HFF-Myc (cell line): ENCODE results near the gene ABHD16B.

ENCODE experiments used
- DNase-seq: peaks from one replicate; pipeline ENCODE4 v3.0.0-alpha.2; 2011; ENCODE audit warnings: low read depth; ENCODE audit errors: extremely low read depth
- H3K4me3 ChIP-seq: replicated peaks from 2 replicates; pipeline ENCODE4 v1.5.1; 2011; ENCODE audit warnings: low read depth, mild to moderate bottlenecking, control low read depth, low read length
- TF ChIP-seq, protein P1 (sequence below): IDR thresholded peaks from 2 replicates; pipeline ENCODE4 v1.5.1; 2012; ENCODE audit warnings: mild to moderate bottlenecking, low read depth, low read length, control low read depth; ENCODE audit errors: missing control alignments

ABHD16B gene

DNA sequence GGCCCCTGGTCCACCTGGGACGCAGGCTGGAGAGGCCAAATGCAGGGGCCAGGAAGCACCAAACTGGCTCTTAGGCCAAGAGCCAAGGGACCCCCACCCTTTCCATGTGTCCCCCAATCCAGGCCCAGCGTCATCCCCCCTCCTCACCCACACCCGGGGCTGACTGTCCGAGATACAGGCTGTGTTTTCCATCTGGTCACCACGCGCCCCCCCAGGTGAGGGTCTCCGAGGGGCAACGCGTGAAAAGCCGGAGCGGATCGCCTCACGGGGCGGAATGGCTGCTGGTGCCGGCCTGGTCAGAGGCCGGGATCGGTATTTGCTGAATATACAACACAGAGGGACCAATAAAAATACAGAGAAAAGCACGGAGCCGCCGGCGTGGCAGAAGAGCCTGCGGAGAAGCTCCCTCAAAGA is 5.2 kb upstream of the ABHD16B start:
- TF ChIP-seq, protein P1, sequence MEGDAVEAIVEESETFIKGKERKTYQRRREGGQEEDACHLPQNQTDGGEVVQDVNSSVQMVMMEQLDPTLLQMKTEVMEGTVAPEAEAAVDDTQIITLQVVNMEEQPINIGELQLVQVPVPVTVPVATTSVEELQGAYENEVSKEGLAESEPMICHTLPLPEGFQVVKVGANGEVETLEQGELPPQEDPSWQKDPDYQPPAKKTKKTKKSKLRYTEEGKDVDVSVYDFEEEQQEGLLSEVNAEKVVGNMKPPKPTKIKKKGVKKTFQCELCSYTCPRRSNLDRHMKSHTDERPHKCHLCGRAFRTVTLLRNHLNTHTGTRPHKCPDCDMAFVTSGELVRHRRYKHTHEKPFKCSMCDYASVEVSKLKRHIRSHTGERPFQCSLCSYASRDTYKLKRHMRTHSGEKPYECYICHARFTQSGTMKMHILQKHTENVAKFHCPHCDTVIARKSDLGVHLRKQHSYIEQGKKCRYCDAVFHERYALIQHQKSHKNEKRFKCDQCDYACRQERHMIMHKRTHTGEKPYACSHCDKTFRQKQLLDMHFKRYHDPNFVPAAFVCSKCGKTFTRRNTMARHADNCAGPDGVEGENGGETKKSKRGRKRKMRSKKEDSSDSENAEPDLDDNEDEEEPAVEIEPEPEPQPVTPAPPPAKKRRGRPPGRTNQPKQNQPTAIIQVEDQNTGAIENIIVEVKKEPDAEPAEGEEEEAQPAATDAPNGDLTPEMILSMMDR, result no peak
- H3K4me3 ChIP-seq, result no peak overlapping the region
- DNase-seq, result no peak

DNA sequence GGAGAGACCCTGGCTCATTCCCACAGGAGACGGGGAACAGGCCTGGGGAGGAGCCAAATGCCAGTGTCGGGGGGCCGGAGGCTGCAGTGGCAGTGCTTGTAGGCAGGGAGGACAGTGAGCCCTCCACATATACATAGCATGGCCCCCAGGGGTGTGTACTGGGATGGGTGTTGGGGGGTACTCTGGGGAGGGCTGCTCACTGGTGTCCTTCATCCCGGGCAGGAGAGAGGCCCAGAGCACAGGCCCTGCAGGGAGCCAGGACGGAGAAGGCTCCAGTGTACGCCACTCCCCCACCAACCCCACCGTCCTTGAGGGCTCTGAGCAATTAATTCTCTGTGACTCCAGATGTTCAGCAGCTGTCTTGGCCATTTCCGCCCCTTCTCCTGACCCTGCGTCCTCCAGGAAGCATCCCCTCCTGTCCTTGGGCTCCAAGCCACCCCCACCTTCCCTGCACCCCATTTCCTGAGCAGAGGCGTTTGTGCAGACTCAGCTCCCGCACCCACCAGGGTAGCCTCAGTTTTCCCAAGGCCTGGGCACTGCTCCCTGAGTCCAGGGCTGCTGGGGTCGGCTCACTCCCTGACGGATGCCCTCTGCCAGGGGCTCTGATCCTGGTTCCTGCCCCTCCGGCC is 3.4 kb upstream of the ABHD16B start:
- TF ChIP-seq, protein P1, result no peak
- H3K4me3 ChIP-seq, result no peak overlapping the region
- DNase-seq, result no peak

DNA sequence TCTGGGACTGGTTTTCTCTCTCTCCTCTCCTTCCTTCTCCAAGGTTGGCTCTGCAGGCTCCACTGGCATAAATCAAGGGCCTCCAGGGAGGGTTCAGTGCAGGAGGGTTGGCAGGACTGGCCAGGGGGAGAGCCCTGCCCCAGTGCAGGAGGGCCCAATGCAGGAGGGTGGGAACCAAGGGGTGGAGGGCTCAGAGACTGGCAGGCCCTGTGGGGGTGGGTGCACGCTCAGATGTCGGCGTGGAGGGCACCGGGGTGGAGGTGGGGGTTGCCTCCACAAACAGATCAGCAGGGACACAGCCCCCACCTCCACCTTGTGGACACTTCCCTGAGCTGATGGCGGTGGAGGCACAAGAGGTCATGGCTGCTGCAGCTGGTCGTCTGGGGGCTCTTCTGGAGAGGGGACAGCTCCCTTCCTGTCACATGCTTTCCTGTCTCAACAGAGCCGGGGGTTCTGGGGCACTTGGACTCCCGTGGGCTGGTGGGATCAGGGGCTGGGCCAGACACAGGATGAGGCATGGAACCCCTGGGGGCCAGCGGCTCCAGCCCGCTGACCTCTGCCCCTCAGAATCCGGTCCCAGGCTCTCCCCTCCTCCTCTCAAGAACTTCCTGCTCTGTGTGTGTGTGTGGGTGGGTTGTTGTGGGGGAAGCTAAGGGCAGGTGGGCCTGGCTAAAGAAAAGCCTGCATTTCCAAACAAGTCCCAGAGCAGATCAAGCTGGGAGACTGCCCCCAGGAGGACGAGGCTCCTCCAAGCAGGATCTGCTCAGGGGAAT is 2.7 kb upstream of the ABHD16B start:
- DNase-seq, result no peak
- TF ChIP-seq, protein P1, result peak; percentile 54
- H3K4me3 ChIP-seq, result no peak overlapping the region

DNA sequence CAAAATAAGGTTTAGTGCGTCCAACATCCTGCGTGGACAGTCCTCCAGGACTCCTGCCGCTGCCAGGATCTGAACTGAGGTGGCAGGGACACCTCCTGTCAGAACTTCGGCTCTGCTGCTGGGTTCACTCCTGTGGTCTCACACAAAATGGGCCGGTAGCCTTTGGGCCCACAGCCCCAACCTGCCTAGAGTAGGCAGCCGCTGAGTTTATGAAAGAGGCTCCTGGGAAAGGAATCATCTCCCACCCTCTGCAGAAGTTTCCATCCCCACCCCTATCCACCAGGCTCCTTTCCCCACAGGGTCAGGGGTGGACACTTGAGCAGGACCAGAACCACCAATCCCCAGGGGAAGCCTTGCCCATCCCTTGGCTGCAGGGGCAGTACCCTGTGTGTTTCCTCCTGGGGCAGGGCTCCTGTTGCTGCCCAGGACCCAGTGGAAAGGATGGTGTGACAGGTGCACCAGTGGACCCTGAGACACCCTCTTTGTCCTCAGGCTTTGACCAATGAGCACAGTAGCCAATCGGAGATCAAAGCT is 2.1 kb upstream of the ABHD16B start:
- DNase-seq, result no peak
- TF ChIP-seq, protein P1, result no peak
- no peak overlapping the region for H3K4me3 ChIP-seq

DNA sequence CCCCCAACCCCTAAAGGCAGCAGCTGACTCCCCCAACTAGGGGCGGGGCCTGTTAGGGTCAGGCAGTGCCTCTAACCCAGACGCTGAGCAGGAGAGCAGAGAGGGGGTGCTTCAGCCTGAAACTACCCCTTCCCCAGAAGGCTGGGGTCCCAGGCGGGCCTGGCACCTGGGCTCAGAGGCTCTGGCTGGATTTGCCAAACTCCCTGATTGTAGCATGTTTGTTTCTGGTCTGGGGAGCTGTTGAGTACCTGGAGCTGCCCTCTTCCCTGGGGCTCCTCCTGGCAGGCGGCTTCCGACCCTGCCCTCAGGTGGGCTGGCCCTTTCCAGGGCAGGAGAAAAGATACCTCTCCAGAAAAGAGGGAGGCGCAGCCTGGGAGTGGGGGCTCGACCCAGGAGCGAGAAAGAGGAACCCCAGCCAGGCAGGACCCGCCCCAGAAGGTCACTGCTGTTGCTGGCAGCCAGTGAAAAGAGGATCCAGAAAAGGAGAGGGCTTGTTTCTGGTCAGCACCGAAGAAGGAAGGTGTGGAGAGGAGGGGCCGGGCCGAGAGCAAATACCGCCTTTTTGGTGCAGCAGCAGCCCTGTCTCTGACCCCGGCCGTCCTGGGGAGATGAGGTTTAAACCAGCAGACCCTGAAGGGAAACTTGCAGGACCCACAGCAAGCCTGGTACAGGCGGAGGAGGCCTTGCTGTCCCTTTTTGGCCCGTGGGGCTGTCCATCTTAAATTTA is 810 bp upstream of the ABHD16B start:
- DNase-seq, result no peak
- TF ChIP-seq, protein P1, result no peak
- H3K4me3 ChIP-seq, result no peak overlapping the region

DNA sequence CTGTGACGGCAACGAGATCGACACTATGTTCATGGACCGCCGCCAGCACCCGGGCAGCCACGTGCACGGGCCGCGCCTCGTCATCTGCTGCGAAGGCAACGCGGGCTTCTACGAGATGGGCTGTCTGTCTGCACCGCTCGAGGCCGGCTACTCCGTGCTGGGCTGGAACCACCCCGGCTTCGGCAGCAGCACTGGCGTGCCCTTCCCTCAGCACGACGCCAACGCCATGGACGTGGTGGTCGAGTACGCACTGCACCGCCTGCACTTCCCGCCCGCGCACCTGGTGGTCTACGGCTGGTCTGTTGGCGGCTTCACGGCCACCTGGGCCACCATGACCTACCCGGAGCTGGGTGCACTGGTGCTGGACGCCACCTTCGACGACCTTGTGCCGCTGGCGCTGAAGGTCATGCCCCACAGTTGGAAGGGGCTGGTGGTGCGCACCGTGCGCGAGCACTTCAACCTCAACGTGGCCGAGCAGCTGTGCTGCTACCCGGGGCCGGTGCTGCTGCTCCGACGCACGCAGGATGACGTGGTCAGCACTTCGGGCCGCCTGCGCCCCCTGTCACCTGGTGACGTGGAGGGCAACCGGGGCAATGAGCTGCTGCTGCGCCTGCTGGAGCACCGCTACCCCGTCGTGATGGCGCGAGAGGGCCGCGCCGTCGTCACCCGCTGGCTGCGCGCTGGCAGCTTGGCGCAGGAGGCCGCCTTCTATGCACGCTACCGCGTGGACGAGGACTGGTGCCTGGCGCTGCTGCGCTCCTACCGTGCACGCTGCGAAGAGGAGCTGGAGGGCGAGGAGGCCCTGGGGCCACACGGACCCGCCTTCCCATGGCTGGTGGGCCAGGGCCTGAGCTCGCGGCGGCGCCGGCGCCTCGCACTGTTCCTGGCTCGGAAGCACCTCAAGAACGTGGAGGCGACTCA is 943 bp downstream of the ABHD16B start:
- H3K4me3 ChIP-seq, result no peak overlapping the region
- TF ChIP-seq, protein P1, result no peak
- no peak for DNase-seq
